Measurements from ENCODE around the gene NPIPB4.
"Not testable (repeated sequence)": the region's sequence is repeated elsewhere in the genome, so short reads cannot be mapped to it uniquely, and the experiment has no call there.

The NPIPB4 gene

GRCh38 chr16:21815694-21816093, 41.9 kb downstream of the NPIPB4 start:
- H3K4me1 ChIP-seq (ENCODE audit: insufficient read depth, low read length); H3K36me3 ChIP-seq (ENCODE audit: insufficient read depth, low read length); H3K9ac ChIP-seq (ENCODE audit: low read depth, low read length); H3K9me3 ChIP-seq (ENCODE audit: control insufficient read depth, insufficient read depth, low read length): not testable (repeated sequence)

GRCh38 chr16:21802375-21802663, 55.2 kb downstream of the NPIPB4 start:
- not testable (repeated sequence) for H3K9me3 ChIP-seq (ENCODE audit: control insufficient read depth, insufficient read depth, low read length); H3K9ac ChIP-seq (ENCODE audit: low read depth, low read length); H3K4me1 ChIP-seq (ENCODE audit: insufficient read depth, low read length); H3K36me3 ChIP-seq (ENCODE audit: insufficient read depth, low read length)

GRCh38 chr16:21801538-21802374, 55.8 kb downstream of the NPIPB4 start:
- H3K9ac ChIP-seq (ENCODE audit: low read depth, low read length); H3K36me3 ChIP-seq (ENCODE audit: insufficient read depth, low read length); H3K9me3 ChIP-seq (ENCODE audit: control insufficient read depth, insufficient read depth, low read length); H3K4me1 ChIP-seq (ENCODE audit: insufficient read depth, low read length): not testable (repeated sequence)

GRCh38 chr16:21798601-21799000, 59.0 kb downstream of the NPIPB4 start:
- not testable (repeated sequence) for H3K36me3 ChIP-seq (ENCODE audit: insufficient read depth, low read length); H3K4me1 ChIP-seq (ENCODE audit: insufficient read depth, low read length); H3K9me3 ChIP-seq (ENCODE audit: control insufficient read depth, insufficient read depth, low read length); H3K9ac ChIP-seq (ENCODE audit: low read depth, low read length)

- H3K4me1 ChIP-seq (ENCODE audit: insufficient read depth, low read length); H3K36me3 ChIP-seq (ENCODE audit: insufficient read depth, low read length); H3K9me3 ChIP-seq (ENCODE audit: control insufficient read depth, insufficient read depth, low read length); H3K9ac ChIP-seq (ENCODE audit: low read depth, low read length): not testable (repeated sequence)
These were observed 64.2 kb downstream of the NPIPB4 start for GRCh38 chr16:21793310-21793709.

GRCh38 chr16:21790506-21790905, 67.0 kb downstream of the NPIPB4 start:
- H3K36me3 ChIP-seq (ENCODE audit: insufficient read depth, low read length); H3K4me1 ChIP-seq (ENCODE audit: insufficient read depth, low read length); H3K9me3 ChIP-seq (ENCODE audit: control insufficient read depth, insufficient read depth, low read length); H3K9ac ChIP-seq (ENCODE audit: low read depth, low read length): not testable (repeated sequence)

Data from ES-I3 (cell line).